Brain microvascular endothelial cell (primary cell): Measurements from ENCODE around the gene PIR.

Experiments
- DNase-seq: peaks from one replicate; pipeline ENCODE4 v3.0.0-alpha.2; 2020
- H3K27ac ChIP-seq: fragments of 250-450 bp; sonication (Bioruptor Pico); 2 replicates; pipeline ENCODE4 v1.5.1; 2020; ENCODE audit warnings: mild to moderate bottlenecking, moderate library complexity
- H3K27me3 ChIP-seq: fragments of 250-450 bp; sonication (Bioruptor Pico); replicated peaks from 2 replicates; pipeline ENCODE4 v1.5.1; 2020; ENCODE audit warnings: mild to moderate bottlenecking
- H3K36me3 ChIP-seq: fragments of 250-450 bp; sonication (Bioruptor Pico); replicated peaks from 2 replicates; pipeline ENCODE4 v1.5.1; 2020; ENCODE audit warnings: mild to moderate bottlenecking
- H3K4me3 ChIP-seq: 2 replicates; pipeline ENCODE4 v1.5.1; 2011; ENCODE audit warnings: low read depth, mild to moderate bottlenecking, control low read depth, low read length, moderate library complexity
- CTCF ChIP-seq: IDR thresholded peaks from 2 replicates; pipeline ENCODE4 v1.5.1; 2011; ENCODE audit warnings: low read depth, mild to moderate bottlenecking, moderate library complexity, low read length, control low read depth, inconsistent platforms; ENCODE audit errors: missing control alignments
- in situ Hi-C: cut with HindIII; loops from 2 replicates; pipeline ENCODE4 v1.10.0; 2017; ENCODE audit warnings: low sequenced_read_pairs, low pct_ligation_motif_present

The PIR gene

DNA sequence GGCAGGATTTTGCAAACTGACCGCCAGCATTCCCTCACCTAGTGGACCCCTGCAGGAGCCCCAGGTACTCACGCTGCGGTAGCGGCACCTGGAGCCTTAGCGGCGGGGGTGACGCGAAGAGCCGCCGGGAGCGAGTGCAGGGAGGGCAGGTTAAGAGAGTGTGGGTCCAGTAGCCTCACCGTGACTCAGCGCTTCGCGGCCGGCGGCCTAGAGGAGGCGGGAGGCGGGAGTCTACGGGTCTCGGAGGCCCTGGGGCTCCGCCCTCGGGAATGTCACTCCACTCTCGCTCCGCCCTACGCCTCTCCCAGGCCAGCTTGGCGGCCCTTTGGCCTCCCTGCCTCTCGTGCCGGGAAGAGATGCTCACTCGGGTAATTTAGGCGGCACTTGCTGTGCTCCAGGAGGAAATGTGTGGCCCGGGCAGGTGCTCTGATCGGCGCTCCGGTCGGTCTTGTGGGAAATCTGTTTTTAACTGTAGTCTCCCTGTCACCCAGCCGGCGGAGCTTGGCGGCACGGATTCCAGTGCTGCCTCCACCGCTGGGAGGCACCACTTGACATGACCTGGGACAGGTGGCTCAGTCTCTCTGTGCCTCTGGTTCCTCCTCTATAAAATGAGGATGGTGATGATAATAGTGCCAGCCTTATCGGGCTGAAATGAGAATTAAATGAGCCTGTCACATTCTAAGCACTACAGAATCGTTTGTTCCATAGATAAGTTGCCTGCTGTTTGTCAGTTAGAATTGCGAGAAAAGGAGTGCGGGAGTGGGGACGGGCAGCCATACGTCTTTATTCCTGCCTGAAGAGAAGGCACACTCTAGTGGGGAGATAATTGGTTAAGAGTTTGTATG is at the start of gene PIR:
TSS of gene PIR (minus strand) at position 216 of the 845 bp plus-strand sequence. CDS start 2,076 bp downstream, outside the sequence.
- DNase-seq: peak; percentile 77
- no peaks in the 10 kb centered on the region for H3K36me3 ChIP-seq
- in situ Hi-C loops: no loop called here
- H3K27ac ChIP-seq: peak within 1 kb of the TSS; percentile 44
- peak; percentile 68 for TF ChIP-seq CTCF
- H3K4me3 ChIP-seq: peak within 1 kb of the TSS; percentile 60
- H3K27me3 ChIP-seq: no peaks in the 10 kb centered on the region

DNA sequence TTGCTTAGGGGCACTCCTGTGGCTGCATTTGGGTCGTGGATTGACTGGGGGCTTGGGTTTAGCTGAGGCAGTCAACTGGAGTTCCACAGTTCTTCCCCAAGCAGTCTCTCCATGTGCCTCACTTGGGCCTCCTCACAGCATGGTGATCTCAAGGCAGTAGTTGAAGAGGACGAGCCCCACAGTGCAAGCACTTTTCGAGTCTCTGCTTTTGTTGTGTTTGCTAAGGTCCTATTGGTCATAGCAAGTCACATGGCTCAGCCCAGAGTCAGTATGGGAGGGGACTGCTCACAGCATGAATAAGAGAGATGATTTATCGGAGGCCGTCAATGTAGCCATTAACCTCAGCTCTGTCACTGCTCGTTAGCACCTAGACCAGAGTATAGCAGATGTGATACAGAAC is 37.2 kb upstream of the PIR start:
- no peaks in the 10 kb centered on the region for H3K36me3 ChIP-seq
- no peaks in the 10 kb centered on the region for H3K27me3 ChIP-seq
- no peak overlapping the region for H3K4me3 ChIP-seq
- H3K27ac ChIP-seq: no peak overlapping the region
- DNase-seq: no peak
- in situ Hi-C loops: no loop called here
- no peak for TF ChIP-seq CTCF

DNA sequence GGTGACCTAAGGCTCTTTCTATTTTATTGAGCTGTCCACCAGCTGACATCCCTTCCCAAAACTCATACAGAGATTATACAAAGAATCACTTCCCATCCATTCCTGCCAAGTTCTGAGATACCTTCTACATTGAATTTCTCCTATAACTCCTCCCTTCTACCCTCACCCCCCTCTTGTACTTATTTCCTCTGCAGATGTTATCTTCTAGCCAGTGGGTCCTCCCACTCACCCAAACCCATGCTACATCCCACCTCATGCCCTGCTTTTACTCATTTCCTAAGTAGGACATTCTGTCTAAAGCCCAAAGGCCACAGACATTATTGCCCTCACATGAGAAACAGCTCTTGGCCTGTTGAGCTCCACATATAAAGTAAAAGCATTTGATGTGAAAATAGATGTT is 36.0 kb upstream of the PIR start:
- Histone ChIP-seq H3K27me3 (no peaks in the 10 kb centered on the region), H3K36me3 (no peaks in the 10 kb centered on the region), H3K27ac (no peak overlapping the region), H3K4me3 (no peak overlapping the region)
- in situ Hi-C loops: no loop called here
- TF ChIP-seq CTCF: no peak
- no peak for DNase-seq

DNA sequence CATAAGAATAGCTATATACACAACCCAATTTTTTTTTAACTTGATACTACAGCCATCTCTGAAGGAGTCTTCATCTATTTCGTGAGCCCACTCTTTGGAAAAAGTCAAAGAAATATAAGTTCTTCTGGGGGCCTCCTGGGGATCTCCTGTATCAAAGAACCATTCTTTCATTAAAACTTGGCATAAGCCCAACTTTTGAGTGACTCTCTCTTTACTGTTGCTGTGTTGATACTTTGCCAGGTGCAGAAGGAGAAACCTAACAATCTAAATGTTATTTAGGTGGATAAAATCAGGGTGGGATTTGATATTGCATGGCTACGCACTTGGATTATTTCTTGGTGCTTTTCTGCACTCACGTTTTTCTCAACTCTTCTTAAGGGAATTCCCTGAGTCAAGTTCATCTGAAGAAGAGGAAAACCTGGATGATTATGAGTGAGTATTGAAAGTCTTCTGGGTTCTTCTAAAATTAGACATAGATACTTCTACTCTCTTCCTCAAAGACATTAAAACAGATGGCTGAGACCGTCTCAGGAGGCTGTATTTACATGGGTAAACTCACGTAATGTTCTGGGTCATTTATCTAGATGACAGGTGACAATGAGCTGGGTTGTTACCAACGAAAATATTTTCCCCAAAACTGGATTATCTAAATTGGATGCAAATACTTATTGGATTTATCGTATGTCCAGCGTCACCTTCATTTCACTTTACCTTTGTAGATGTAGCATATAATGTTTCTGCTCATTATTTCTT is 32.7 kb upstream of the PIR start:
- no peak for DNase-seq
- H3K4me3 ChIP-seq: no peak overlapping the region
- no peak for TF ChIP-seq CTCF
- H3K36me3 ChIP-seq: no peaks in the 10 kb centered on the region
- no peaks in the 10 kb centered on the region for H3K27me3 ChIP-seq
- in situ Hi-C loops: no loop called here
- H3K27ac ChIP-seq: no peak overlapping the region

DNA sequence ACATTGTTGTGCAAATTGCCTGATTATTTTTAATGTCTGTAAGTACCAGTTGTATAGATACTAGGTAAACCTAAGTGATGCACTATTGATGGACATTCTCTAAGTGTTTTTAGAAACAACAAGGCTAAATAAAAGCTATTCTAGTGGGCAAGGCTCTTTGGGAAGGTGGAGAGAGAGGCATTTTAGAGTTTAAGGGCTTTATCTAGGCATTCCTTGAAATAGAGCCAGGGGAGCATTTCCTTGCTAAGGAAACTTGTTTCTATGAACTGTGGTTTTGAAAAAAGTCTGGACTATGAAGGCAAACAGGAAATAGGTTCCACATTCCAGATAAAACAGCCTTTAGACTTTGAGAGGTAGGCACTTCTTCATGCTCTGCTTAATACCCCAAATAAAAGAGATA is 31.3 kb upstream of the PIR start:
- no peaks in the 10 kb centered on the region for H3K27me3 ChIP-seq
- TF ChIP-seq CTCF: no peak
- DNase-seq: peak; percentile 1
- no peak overlapping the region for H3K27ac ChIP-seq
- in situ Hi-C loops: no loop called here
- no peaks in the 10 kb centered on the region for H3K36me3 ChIP-seq
- no peak overlapping the region for H3K4me3 ChIP-seq
